Stimulated activated CD4-positive, alpha-beta T cell treated with anti-CD3 and anti-CD28 coated beads, TNF-alpha, amount 100 ng/mL, for 48 hours (primary cell): ENCODE data around the gene SLC6A18.
"Not testable (repeated sequence)": the region's sequence is repeated elsewhere in the genome, so short reads cannot be mapped to it uniquely, and the experiment has no call there.

Source experiments
- DNase-seq, 3 donors: peaks; one replicate each; pipeline ENCODE4 v3.0.0-alpha.2; 2020; ENCODE audit warnings: low read depth in 3 of 3

SLC6A18 gene

GRCh38 chr5:1275397-1276391 is 50.5 kb downstream of the SLC6A18 start:
- DNase-seq, result not testable (repeated sequence)

- no peak for DNase-seq
These were observed 51.7 kb downstream of the SLC6A18 start for GRCh38 chr5:1276930-1277329.

GRCh38 chr5:1277331-1277730 is 52.1 kb downstream of the SLC6A18 start:
- no peak for DNase-seq

GRCh38 chr5:1277781-1278180 is 52.6 kb downstream of the SLC6A18 start:
- DNase-seq, result no peak

- no peak for DNase-seq
These were observed 53.0 kb downstream of the SLC6A18 start for GRCh38 chr5:1278216-1278615.

GRCh38 chr5:1278656-1279442 is 53.7 kb downstream of the SLC6A18 start:
- no peak for DNase-seq

- DNase-seq, result no peak
These were observed 54.4 kb downstream of the SLC6A18 start for GRCh38 chr5:1279443-1280151.

GRCh38 chr5:1280177-1281037 is 55.2 kb downstream of the SLC6A18 start:
- DNase-seq, result no peak

GRCh38 chr5:1281038-1281882 is 56.1 kb downstream of the SLC6A18 start:
- DNase-seq, result no peak

- DNase-seq, result no peak
These were observed 57.2 kb downstream of the SLC6A18 start for GRCh38 chr5:1282131-1282992.

- DNase-seq, result not testable (repeated sequence)
These were observed 58.0 kb downstream of the SLC6A18 start for GRCh38 chr5:1282993-1283728.

- not testable (repeated sequence) for DNase-seq
These were observed 58.5 kb downstream of the SLC6A18 start for GRCh38 chr5:1283729-1284041.

- DNase-seq, result not testable (repeated sequence)
These were observed 59.3 kb downstream of the SLC6A18 start for GRCh38 chr5:1284336-1284970.

- no peak for DNase-seq
These were observed 60.0 kb downstream of the SLC6A18 start for GRCh38 chr5:1285141-1285540.

GRCh38 chr5:1285883-1286291 is 60.7 kb downstream of the SLC6A18 start:
- DNase-seq, result no peak

GRCh38 chr5:1288439-1289335 is 63.5 kb downstream of the SLC6A18 start:
- no peak for DNase-seq

GRCh38 chr5:1289559-1289958 is 64.4 kb downstream of the SLC6A18 start:
- not testable (repeated sequence) for DNase-seq
